ENCODE measurements around the gene NKPD1. TPM values are rescaled to one million over a fixed set of nuclear protein-coding genes. Genes with fewer than 3 reads are reported as not detected.

Gene NKPD1
- polyA plus RNA-seq (2013, experiment 1 of 2) = 0.18 TPM
- polyA plus RNA-seq (2013, experiment 2 of 2) = 0.15 TPM

DNA sequence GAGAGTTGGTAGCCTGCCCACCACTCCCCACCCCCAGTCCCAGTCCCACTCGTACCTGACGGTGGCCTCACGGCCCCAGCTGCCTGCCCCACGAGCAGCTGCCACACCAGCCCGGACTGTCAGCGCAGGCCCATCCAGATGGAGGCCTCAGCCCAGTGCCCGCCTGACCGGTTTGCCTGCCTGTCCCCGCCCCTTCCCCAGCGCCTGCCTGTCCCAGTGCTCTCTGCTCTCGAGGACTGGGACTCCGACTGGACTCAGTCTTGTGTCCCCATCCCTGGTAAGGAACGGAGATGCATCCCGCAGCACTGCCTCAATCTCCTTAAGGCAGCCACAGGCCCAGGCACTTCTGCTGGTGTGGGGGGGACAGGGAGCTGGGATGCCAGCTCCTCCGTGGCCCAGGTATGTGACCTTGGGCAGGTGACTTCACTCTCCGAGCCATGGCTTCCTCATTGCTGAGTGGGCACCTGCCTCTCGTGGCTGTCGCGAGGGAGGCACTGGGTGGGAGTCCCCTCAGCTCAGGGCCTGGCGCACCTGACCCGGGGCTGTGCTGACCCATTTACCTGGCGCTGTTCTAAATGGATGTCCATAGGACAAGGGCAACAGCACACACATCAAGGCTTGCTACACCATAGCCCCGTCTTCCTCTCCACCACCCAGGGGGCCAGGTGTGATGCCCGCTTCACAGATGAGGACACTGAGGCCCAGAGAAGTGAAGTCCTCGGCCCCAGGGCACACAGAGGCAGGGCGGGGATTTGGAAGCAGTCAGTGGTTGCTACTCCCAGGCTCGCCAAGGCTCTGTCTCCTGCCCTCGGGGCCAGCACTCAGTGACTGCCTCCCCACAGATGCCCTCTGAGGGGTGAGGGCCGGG is at the start of gene NKPD1:
Gene NKPD1, minus strand, starts transcription at position 113 of the 868 bp plus-strand sequence. CDS start 832 bp downstream, outside the sequence.
- WGBS, 2 experiments (ENCODE audit: insufficient coverage in 2 of 2) = 77 to 84% methylated on average over 18 to 29 of the region's 29 CpGs
- H3K4me1 ChIP-seq (ENCODE audit: control insufficient read depth, insufficient read depth, low read length, poor library complexity, severe bottlenecking) = peaks cover 15% of the 10 kb centered on the region
- H3K36me3 ChIP-seq (ENCODE audit: control insufficient read depth, insufficient read depth, low read length) = no peaks in the 10 kb centered on the region
- H3K9me3 ChIP-seq (ENCODE audit: control insufficient read depth, low read length) = no peaks in the 10 kb centered on the region
- no peak within 1 kb of the TSS for H3K27ac ChIP-seq (ENCODE audit: low read depth, low read length, severe bottlenecking)
- H3K4me3 ChIP-seq (ENCODE audit: extremely low read depth, insufficient read depth, low read length, poor library complexity, severe bottlenecking) = no peak within 1 kb of the TSS

- H3K9me3 ChIP-seq (ENCODE audit: control insufficient read depth, low read length) = no peaks in the 10 kb centered on the region
- 86% methylated on average over 1 of the region's 3 CpGs; no CpG with 5 or more reads in 1 of the 2 experiments for WGBS, 2 experiments (ENCODE audit: insufficient coverage in 2 of 2)
- no peaks in the 10 kb centered on the region for H3K4me1 ChIP-seq (ENCODE audit: control insufficient read depth, insufficient read depth, low read length, poor library complexity, severe bottlenecking)
- H3K4me3 ChIP-seq (ENCODE audit: extremely low read depth, insufficient read depth, low read length, poor library complexity, severe bottlenecking) = no peak overlapping the region
- H3K36me3 ChIP-seq (ENCODE audit: control insufficient read depth, insufficient read depth, low read length) = no peaks in the 10 kb centered on the region
- H3K27ac ChIP-seq (ENCODE audit: low read depth, low read length, severe bottlenecking) = no peak overlapping the region
These were observed 45.5 kb upstream of the NKPD1 start for GRCh38 chr19:45206328-45206727.

DNA sequence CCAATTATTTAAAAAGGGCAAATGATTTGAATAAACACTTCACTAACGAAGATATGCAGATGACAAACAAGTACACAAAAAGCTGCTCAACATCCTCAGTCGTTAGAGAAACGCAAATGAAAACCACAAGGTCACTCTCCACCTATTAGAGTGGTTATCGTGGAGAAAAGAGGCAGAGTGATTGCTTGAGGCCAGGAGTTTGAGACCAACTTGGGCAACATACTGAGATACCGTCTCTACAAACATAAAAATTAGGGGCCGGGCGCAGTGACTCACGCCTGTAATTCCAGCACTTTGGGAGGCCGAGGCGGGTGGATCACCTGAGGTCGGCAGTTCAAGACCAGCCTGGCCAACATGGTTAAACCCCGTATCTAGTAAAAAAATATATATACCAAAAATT is 45.0 kb upstream of the NKPD1 start:
- no peak overlapping the region for H3K27ac ChIP-seq (ENCODE audit: low read depth, low read length, severe bottlenecking)
- H3K36me3 ChIP-seq (ENCODE audit: control insufficient read depth, insufficient read depth, low read length) = no peaks in the 10 kb centered on the region
- no peaks in the 10 kb centered on the region for H3K9me3 ChIP-seq (ENCODE audit: control insufficient read depth, low read length)
- no peaks in the 10 kb centered on the region for H3K4me1 ChIP-seq (ENCODE audit: control insufficient read depth, insufficient read depth, low read length, poor library complexity, severe bottlenecking)
- no peak overlapping the region for H3K4me3 ChIP-seq (ENCODE audit: extremely low read depth, insufficient read depth, low read length, poor library complexity, severe bottlenecking)
- WGBS, 2 experiments (ENCODE audit: insufficient coverage in 2 of 2) = 85 to 89% methylated on average over 5 to 7 of the region's 12 CpGs

DNA sequence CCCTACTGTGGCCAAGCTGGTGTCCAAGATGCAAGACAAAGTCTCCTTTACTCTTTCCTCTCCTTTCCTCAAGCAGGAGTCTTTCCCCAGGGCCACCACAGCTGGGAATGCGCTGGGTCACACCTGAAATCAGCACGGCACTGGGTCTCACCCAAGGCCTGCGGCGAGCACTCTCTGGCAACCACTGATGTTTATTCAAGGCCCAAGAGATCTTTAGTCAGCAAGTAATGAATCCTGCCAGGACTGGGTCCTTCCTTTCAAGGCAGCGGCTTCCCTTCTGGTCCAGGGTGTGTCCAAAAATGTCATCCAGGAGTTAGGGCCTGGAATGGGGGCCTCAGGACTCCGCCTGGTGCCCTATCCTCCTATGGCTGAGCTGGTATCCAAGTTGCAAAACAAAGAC is 41.9 kb upstream of the NKPD1 start:
- H3K4me3 ChIP-seq (ENCODE audit: extremely low read depth, insufficient read depth, low read length, poor library complexity, severe bottlenecking) = no peak overlapping the region
- 87 to 94% methylated on average over 4 to 6 of the region's 6 CpGs for WGBS, 2 experiments (ENCODE audit: insufficient coverage in 2 of 2)
- no peaks in the 10 kb centered on the region for H3K4me1 ChIP-seq (ENCODE audit: control insufficient read depth, insufficient read depth, low read length, poor library complexity, severe bottlenecking)
- no peaks in the 10 kb centered on the region for H3K9me3 ChIP-seq (ENCODE audit: control insufficient read depth, low read length)
- no peaks in the 10 kb centered on the region for H3K36me3 ChIP-seq (ENCODE audit: control insufficient read depth, insufficient read depth, low read length)
- H3K27ac ChIP-seq (ENCODE audit: low read depth, low read length, severe bottlenecking) = no peak overlapping the region

DNA sequence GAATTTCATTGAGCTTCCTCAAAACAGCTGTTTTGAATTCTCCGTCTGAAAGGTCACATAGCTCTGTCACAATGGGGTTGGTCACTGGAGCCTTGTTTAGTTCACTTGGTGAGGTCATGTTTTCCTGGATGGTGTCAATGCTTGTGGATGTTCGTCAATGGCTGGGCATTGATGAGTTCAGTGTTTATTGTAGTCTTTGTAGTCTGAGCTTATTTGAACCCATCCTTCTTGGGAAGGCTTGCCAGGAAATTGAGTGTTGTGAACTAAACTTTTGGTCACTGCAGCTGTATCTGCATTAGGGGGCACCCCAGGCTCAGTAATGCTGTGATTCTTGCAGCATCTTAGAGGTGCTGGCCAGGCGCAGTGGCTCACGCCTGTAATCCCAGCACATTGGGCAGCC is 39.8 kb upstream of the NKPD1 start:
- no peaks in the 10 kb centered on the region for H3K4me1 ChIP-seq (ENCODE audit: control insufficient read depth, insufficient read depth, low read length, poor library complexity, severe bottlenecking)
- no peak overlapping the region for H3K4me3 ChIP-seq (ENCODE audit: extremely low read depth, insufficient read depth, low read length, poor library complexity, severe bottlenecking)
- no peaks in the 10 kb centered on the region for H3K9me3 ChIP-seq (ENCODE audit: control insufficient read depth, low read length)
- no peaks in the 10 kb centered on the region for H3K36me3 ChIP-seq (ENCODE audit: control insufficient read depth, insufficient read depth, low read length)
- WGBS, 2 experiments (ENCODE audit: insufficient coverage in 2 of 2) = 57 to 62% methylated on average over 3 to 4 of the region's 4 CpGs
- no peak overlapping the region for H3K27ac ChIP-seq (ENCODE audit: low read depth, low read length, severe bottlenecking)

DNA sequence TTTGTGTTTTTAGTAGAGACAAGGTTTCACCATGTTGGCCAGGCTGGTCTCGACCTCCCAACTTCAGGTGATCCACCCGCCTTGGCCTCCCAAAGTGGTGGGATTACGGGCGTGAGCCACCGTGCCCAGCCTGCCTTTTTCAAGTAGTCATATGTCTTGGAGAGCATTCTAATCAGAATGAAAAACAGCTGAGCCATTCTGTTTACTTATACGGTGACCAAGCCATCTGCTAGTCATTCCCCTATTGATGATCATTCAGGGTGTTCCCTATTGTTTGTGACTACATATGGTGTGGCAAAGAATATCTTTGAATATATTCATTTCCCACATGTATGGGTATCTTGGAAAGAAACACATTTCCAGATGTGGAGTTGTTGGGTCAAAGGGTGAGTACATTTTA is 35.0 kb upstream of the NKPD1 start:
- 60 to 71% methylated on average over 5 to 6 of the region's 6 CpGs for WGBS, 2 experiments (ENCODE audit: insufficient coverage in 2 of 2)
- Histone ChIP-seq H3K9me3 (ENCODE audit: control insufficient read depth, low read length) (no peaks in the 10 kb centered on the region), H3K36me3 (ENCODE audit: control insufficient read depth, insufficient read depth, low read length) (no peaks in the 10 kb centered on the region), H3K4me3 (ENCODE audit: extremely low read depth, insufficient read depth, low read length, poor library complexity, severe bottlenecking) (no peak overlapping the region), H3K27ac (ENCODE audit: low read depth, low read length, severe bottlenecking) (no peak overlapping the region), H3K4me1 (ENCODE audit: control insufficient read depth, insufficient read depth, low read length, poor library complexity, severe bottlenecking) (peaks cover 5% of the 10 kb centered on the region)

DNA sequence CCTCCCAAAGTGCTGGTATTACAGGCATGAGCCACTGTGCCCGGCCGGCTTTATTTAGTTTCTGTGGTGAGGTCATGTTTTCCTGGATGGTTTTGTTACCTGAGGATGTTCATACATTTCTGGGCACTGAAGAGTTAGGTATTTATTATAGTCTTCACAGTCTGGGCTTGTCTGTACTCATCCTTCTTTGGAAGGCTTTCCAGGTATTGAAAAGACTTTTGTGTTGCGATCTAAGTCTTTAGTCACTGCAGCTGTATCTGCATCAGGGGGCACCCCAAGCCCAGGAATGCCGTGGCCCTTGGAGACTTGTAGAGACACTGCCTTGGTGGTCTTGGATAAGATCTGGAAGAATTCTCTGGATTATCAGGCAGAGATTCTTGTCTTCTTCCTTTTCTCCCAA is 30.6 kb upstream of the NKPD1 start:
- Histone ChIP-seq H3K36me3 (ENCODE audit: control insufficient read depth, insufficient read depth, low read length) (no peaks in the 10 kb centered on the region), H3K4me1 (ENCODE audit: control insufficient read depth, insufficient read depth, low read length, poor library complexity, severe bottlenecking) (peaks cover 5% of the 10 kb centered on the region), H3K4me3 (ENCODE audit: extremely low read depth, insufficient read depth, low read length, poor library complexity, severe bottlenecking) (no peak overlapping the region), H3K9me3 (ENCODE audit: control insufficient read depth, low read length) (no peaks in the 10 kb centered on the region), H3K27ac (ENCODE audit: low read depth, low read length, severe bottlenecking) (no peak overlapping the region)
- 80 to 90% methylated on average over 2 to 4 of the region's 4 CpGs for WGBS, 2 experiments (ENCODE audit: insufficient coverage in 2 of 2)

DNA sequence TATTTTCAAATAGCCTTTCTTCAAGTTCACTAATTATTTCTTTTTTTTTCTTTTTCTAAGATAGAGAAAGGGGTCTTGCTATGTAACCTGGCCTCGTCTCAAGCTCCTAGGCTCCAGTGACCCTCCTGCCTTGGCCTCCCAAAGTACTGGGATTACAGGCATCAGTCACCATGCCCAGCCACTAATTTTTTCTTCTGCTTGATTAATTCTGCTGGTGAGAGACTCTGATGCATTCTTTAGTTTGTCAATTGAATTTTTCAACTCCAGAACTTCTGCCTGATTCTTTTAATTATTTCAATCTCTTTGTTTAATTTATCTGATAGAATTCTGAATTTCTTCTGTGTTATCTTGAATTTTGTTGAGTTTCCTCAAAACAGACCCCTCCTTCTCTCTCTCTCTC is 29.2 kb upstream of the NKPD1 start:
- H3K27ac ChIP-seq (ENCODE audit: low read depth, low read length, severe bottlenecking) = no peak overlapping the region
- 80% methylated on average over 1 of the region's 1 CpG; no CpG with 5 or more reads in 1 of the 2 experiments for WGBS, 2 experiments (ENCODE audit: insufficient coverage in 2 of 2)
- peaks cover 5% of the 10 kb centered on the region for H3K4me1 ChIP-seq (ENCODE audit: control insufficient read depth, insufficient read depth, low read length, poor library complexity, severe bottlenecking)
- H3K4me3 ChIP-seq (ENCODE audit: extremely low read depth, insufficient read depth, low read length, poor library complexity, severe bottlenecking) = no peak overlapping the region
- H3K36me3 ChIP-seq (ENCODE audit: control insufficient read depth, insufficient read depth, low read length) = no peaks in the 10 kb centered on the region
- H3K9me3 ChIP-seq (ENCODE audit: control insufficient read depth, low read length) = no peaks in the 10 kb centered on the region

GRCh38 chr19:45187421-45188100 is 26.8 kb upstream of the NKPD1 start:
- 44 to 47% methylated on average over 8 to 9 of the region's 12 CpGs for WGBS, 2 experiments (ENCODE audit: insufficient coverage in 2 of 2)
- Histone ChIP-seq H3K4me3 (ENCODE audit: extremely low read depth, insufficient read depth, low read length, poor library complexity, severe bottlenecking) (no peak overlapping the region), H3K9me3 (ENCODE audit: control insufficient read depth, low read length) (no peaks in the 10 kb centered on the region), H3K36me3 (ENCODE audit: control insufficient read depth, insufficient read depth, low read length) (no peaks in the 10 kb centered on the region), H3K27ac (ENCODE audit: low read depth, low read length, severe bottlenecking) (no peak overlapping the region), H3K4me1 (ENCODE audit: control insufficient read depth, insufficient read depth, low read length, poor library complexity, severe bottlenecking) (peaks cover 5% of the 10 kb centered on the region)

DNA sequence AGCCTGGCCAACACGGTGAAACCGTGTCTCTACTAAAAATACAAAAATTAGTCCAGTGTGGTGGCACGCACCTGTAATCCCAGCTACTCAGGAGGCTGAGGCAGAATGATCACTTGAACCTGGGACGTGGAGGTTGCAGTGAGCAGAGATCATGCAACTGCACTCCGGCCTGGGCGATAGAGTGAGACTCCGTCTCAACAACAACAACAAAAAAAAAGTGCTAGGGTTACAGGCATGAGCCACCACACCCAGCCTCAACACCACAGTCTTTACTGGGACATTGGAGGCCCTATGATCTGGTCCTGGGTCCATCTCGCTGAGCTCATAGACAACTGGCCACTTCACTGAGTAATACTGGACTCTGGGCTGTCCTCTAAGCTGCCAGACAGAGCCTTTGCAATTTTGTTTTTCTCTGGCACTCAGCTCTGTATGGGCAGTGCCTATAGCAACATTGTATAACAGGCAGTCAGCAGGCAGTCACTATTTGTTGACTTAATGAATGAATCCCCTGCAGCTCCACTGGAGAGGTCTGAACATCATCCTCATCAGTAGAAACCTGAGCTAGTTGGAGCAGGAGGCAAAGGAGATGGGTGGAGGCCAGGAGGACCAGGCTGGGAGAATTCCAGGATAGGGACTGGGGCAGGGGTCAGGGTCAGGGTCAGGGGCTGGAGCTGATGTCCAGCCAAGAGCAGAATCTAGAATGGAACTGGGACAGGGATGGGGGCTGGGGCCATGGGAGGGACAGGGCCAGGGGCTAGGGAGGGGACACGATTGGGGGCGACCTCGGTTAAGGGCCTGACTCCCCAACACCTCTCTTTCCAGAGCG is 25.9 kb upstream of the NKPD1 start:
- Histone ChIP-seq H3K4me3 (ENCODE audit: extremely low read depth, insufficient read depth, low read length, poor library complexity, severe bottlenecking) (no peak overlapping the region), H3K4me1 (ENCODE audit: control insufficient read depth, insufficient read depth, low read length, poor library complexity, severe bottlenecking) (peaks cover 3% of the 10 kb centered on the region)
- 93 to 95% methylated on average over 9 to 12 of the region's 12 CpGs for WGBS, 2 experiments (ENCODE audit: insufficient coverage in 2 of 2)

More for the DNA sequence above, 25.9 kb upstream of the NKPD1 start:
- H3K9me3 ChIP-seq (ENCODE audit: control insufficient read depth, low read length) = no peaks in the 10 kb centered on the region
- H3K36me3 ChIP-seq (ENCODE audit: control insufficient read depth, insufficient read depth, low read length) = peaks cover 4% of the 10 kb centered on the region
- H3K27ac ChIP-seq (ENCODE audit: low read depth, low read length, severe bottlenecking) = no peak overlapping the region

Measured in mesodermal cell (in vitro differentiated cells).